ENCODE results near the gene MYNN.
A peak's percentile ranks its signal among the peaks of the same experiment; 100 is the strongest.

Gene MYNN

GRCh38 chr3:169835533-169835932 lies 62.3 kb downstream of the MYNN start:
- no peak for DNase-seq

- peak in 3 of 4 experiments; percentile 17 to 54 (median 32) for DNase-seq
Observed at GRCh38 chr3:169836078-169836941, 63.1 kb downstream of the MYNN start.

- no peak for DNase-seq
Observed at GRCh38 chr3:169836942-169837275, 63.7 kb downstream of the MYNN start.

- no peak for DNase-seq
Observed at GRCh38 chr3:169838511-169839030, 65.4 kb downstream of the MYNN start.
